ENCODE results near the gene MARS2.
"Not testable (repeated sequence)": the region's sequence is repeated elsewhere in the genome, so short reads cannot be mapped to it uniquely, and the experiment has no call there.

The MARS2 gene

GRCh38 chr2:197728555-197729544 lies 23.7 kb downstream of the MARS2 start:
- H3K4me1 ChIP-seq (ENCODE audit: control insufficient read depth, insufficient read depth, low read length); H3K9me3 ChIP-seq (ENCODE audit: control insufficient read depth, insufficient read depth, low read length); H3K27me3 ChIP-seq (ENCODE audit: control insufficient read depth, insufficient read depth, low read length); DNase-seq (ENCODE audit: low read depth, low spot score); H3K4me3 ChIP-seq (ENCODE audit: low read length); H3K36me3 ChIP-seq (ENCODE audit: control insufficient read depth, insufficient read depth, low read length); H3K27ac ChIP-seq (ENCODE audit: low read length): not testable (repeated sequence)
- no CpG with 5 or more reads among the region's 32 CpGs for WGBS (ENCODE audit: insufficient coverage, insufficient read length)

GRCh38 chr2:197740200-197740599 lies 35.0 kb downstream of the MARS2 start:
- H3K27ac ChIP-seq (ENCODE audit: low read length), result no peak overlapping the region
- no peaks in the 10 kb centered on the region for H3K9me3 ChIP-seq (ENCODE audit: control insufficient read depth, insufficient read depth, low read length)
- H3K36me3 ChIP-seq (ENCODE audit: control insufficient read depth, insufficient read depth, low read length), result no peaks in the 10 kb centered on the region
- no peak overlapping the region for H3K4me3 ChIP-seq (ENCODE audit: low read length)
- DNase-seq (ENCODE audit: low read depth, low spot score), result no peak
- no peaks in the 10 kb centered on the region for H3K27me3 ChIP-seq (ENCODE audit: control insufficient read depth, insufficient read depth, low read length)
- H3K4me1 ChIP-seq (ENCODE audit: control insufficient read depth, insufficient read depth, low read length), result no peaks in the 10 kb centered on the region
